HEK293T (cell line): Measurements from ENCODE around the gene MRPL27.

Experiments used
- ARNT ChIP-seq: fragments of 450-650 bp; IDR thresholded peaks from 2 replicates; pipeline ENCODE4 v1.6.1; 2017; ENCODE audit warnings: mild to moderate bottlenecking
- BHLHE40 ChIP-seq: fragments of 450-650 bp; IDR thresholded peaks from 2 replicates; pipeline ENCODE4 v1.6.1; 2016; ENCODE audit warnings: mild to moderate bottlenecking, moderate library complexity, borderline replicate concordance
- CTBP1 ChIP-seq: fragments of 450-650 bp; IDR thresholded peaks from 2 replicates; pipeline ENCODE4 v1.6.1; 2016; ENCODE audit warnings: borderline replicate concordance
- ELF4 ChIP-seq: fragments of 450-650 bp; IDR thresholded peaks from 2 replicates; pipeline ENCODE4 v1.6.1; 2017; ENCODE audit warnings: antibody characterized with exemption
- FOXA1 ChIP-seq: fragments of 450-650 bp; IDR thresholded peaks from 2 replicates; pipeline ENCODE4 v1.6.1; 2016; ENCODE audit warnings: mild to moderate bottlenecking
- FOXK2 ChIP-seq: fragments of 450-650 bp; IDR thresholded peaks from 2 replicates; pipeline ENCODE4 v1.6.1; 2016; ENCODE audit warnings: mild to moderate bottlenecking
- HDGF ChIP-seq: fragments of 450-650 bp; IDR thresholded peaks from 2 replicates; pipeline ENCODE4 v1.6.1; 2017; ENCODE audit warnings: antibody characterized with exemption, borderline replicate concordance
- LEF1 ChIP-seq: fragments of 450-650 bp; IDR thresholded peaks from 2 replicates; pipeline ENCODE4 v1.6.1; 2017; ENCODE audit warnings: mild to moderate bottlenecking, borderline replicate concordance
- NFRKB ChIP-seq: fragments of 450-650 bp; IDR thresholded peaks from 2 replicates; pipeline ENCODE4 v1.6.1; 2016; ENCODE audit warnings: mild to moderate bottlenecking, moderate library complexity
- PKNOX1 ChIP-seq: fragments of 450-650 bp; IDR thresholded peaks from 2 replicates; pipeline ENCODE4 v1.6.1; 2016
- SP1 ChIP-seq: fragments of 450-650 bp; IDR thresholded peaks from 2 replicates; pipeline ENCODE4 v1.6.1; 2017
- SUZ12 ChIP-seq: fragments of 450-650 bp; IDR thresholded peaks from 2 replicates; pipeline ENCODE4 v1.6.1; 2016; ENCODE audit warnings: mild to moderate bottlenecking
- TARDBP ChIP-seq: fragments of 450-650 bp; IDR thresholded peaks from 2 replicates; pipeline ENCODE4 v1.6.1; 2016
- ZNF384 ChIP-seq: fragments of 450-650 bp; IDR thresholded peaks from 2 replicates; pipeline ENCODE4 v1.6.1; 2016

- TF ChIP-seq TARDBP: no peak
- TF ChIP-seq LEF1: no peak
- no peak for TF ChIP-seq SUZ12
- no peak for TF ChIP-seq ARNT
- no peak for TF ChIP-seq SP1
- TF ChIP-seq ELF4: no peak
- no peak for TF ChIP-seq NFRKB
- TF ChIP-seq HDGF: no peak
- no peak for TF ChIP-seq ZNF384
- TF ChIP-seq PKNOX1: no peak
- no peak for TF ChIP-seq CTBP1
- no peak for TF ChIP-seq BHLHE40
- no peak for TF ChIP-seq FOXK2
- TF ChIP-seq FOXA1: no peak
Observed at GRCh38 chr17:50362661-50363060, 10.3 kb downstream of the MRPL27 start.
